Suppressor macrophage treated with lipopolysaccharide for 4 hours (primary cell): Measurements from ENCODE around the gene SUSD1.
A peak's percentile ranks its signal among the peaks of the same experiment; 100 is the strongest.
"Not testable (repeated sequence)": the region's sequence is repeated elsewhere in the genome, so short reads cannot be mapped to it uniquely, and the experiment has no call there.

Source experiments
- DNase-seq: peaks from one replicate; pipeline ENCODE4 v3.0.0-alpha.2; 2020

SUSD1 gene

DNA sequence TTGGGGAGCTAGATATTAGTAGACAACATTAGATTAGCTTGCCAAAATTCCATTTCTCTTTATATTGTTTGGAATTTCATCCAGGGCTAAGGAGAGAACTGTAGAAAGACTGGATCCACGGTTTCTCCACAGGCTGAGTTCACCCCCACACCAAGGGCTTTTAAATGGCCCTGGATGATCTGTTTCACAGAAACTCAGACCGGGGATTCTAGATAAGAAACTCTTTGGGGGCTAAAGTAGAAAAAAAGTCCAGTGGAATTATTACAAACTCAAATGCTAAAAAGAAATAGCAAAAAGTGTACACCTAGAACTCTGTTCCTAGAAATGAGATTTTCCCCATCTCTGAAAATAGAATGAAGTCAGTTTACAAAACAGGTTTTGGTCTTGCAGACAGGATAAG, 80.9 kb downstream of the SUSD1 start:
- no peak for DNase-seq

DNA sequence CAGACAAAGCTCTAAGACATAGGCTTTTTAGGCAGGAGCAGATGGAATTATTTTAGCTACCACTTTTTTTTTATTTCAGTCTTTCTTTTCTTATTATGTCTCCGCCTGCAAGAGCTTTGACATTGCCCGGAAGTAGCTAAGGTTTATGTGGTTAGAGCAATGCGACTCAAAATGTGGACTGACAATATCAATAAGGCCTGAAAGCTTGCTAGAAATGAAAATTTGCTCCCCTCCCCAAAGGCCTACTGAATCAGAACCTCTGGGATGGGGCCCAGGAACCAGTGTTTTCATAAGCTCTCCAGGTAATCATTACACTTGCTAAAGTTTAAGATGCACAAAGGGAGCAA, 81.3 kb downstream of the SUSD1 start:
- no peak for DNase-seq

DNA sequence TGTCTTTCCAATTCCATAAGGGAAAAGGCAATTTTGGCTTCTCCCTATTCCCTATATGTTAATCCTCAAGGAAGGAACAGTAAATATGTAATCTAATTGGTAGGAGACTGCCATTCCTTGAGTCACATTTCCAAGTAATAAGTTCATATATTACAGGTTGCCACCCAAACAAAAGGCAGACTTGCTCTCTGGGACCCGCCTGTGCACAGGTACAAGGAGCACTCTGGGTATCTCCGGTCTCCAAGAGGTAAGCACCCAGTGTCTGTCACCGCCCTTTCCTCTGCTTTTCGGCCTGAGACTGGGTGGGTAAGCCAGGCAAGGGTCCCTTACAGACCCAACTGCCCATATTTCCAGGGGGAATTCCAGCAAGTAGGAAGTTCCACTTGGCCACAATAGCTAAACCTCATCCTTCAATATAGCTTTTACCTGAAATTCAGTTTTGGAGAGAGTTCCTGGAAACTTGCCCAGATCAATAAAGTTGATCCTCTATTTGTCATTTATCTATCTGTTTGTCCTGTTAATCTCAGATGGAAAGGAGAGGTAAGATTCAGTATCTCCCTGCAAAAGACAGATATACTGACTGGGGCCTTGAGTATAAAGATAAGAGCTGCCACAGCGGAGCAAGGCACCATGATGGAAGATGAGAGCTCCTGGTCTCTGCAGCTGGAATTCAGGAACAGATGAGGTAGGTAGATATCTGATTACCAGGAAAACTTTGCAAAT, 81.8 kb downstream of the SUSD1 start:
- no peak for DNase-seq

DNA sequence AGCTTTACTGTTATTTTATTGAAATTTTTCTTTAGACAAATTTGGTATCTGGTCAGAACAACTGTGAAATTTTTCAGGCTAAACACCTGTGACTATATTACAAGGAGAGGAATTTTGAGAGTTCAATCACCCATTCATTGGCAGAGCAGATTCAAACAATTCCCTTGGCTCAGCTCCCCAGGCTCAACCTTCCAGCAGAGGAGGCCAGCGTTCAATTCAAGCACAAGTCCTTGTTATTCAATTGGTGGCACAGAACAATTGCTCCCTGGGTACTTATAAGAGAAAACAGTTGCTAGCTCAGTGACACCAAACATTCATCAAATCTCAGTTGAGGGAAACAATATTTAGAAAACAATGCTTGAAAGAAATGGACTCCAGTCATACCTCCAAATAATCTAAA, 83.3 kb downstream of the SUSD1 start:
- no peak for DNase-seq

DNA sequence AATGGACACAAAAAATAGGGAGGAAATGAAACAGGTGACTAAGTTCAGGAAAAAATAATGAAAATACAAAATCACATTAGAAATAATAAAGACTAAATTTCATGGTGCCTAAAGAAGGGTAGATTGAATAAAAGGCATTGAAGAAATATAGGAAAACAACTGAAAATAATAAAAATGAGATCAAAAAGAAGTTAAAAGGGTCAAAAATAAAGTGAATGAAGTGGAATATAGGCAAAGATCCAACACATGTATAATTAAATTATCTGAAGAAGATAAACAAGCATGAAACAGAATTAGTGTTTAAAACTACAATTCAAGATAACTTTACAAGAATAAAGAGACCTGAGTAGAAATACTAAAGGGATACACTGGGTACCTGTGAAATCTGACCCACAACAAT, 87.6 kb downstream of the SUSD1 start:
- no peak for DNase-seq

DNA sequence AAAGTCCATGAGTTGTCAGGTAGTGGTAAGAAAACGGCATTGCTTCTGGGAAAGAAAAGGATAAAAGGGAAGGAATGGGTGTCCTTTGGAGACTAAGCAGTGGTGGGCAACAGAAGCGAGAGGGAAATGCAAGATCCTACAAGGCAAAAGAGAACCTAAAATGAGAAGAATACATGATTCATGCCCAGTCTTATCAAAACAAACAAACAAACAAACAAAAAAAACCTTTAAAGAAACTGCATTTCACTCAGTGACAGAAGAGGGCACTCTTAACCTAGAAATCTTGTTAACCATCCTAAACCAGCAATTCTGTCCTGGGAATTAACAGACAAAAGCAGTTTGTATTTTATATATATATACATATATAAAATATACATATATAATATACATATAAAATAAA, 88.5 kb downstream of the SUSD1 start:
- no peak for DNase-seq

DNA sequence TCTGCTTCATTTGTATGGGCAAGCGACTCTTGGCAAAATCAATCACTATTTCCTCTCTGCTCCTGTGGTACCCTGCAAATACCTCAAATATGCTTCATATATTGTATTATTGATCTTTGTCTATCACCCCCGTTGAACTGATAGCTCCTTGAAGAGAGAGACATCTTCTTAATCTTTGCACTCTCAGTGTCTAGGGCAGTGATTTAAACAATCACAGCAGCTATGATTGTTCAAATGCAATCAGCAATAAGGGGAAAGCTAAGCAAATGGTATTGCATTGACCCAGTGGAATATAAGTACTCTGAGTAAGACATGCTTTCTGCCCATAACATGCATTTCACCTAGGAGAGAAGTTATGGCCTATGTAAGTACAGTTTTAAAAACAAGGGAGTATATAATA, 90.2 kb downstream of the SUSD1 start:
- no peak for DNase-seq

DNA sequence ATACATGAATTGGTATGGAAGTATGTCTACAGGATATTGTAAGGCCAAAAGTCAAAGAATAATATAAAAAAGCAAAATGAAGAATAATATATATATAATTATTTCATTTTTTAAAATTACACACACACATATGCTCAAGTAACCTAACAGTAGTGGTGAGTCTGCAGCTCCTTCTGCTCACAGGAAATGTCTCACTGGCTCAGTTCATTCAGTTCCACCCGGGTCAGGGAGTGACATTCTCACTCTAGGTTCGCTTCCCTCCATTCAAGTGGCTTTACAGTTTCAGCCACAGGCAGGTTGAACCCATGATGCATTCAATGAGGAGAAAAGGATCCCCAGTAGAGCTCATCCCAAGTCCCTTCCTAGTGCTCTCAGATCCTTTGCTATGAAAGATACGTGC, 90.8 kb downstream of the SUSD1 start:
- no peak for DNase-seq

DNA sequence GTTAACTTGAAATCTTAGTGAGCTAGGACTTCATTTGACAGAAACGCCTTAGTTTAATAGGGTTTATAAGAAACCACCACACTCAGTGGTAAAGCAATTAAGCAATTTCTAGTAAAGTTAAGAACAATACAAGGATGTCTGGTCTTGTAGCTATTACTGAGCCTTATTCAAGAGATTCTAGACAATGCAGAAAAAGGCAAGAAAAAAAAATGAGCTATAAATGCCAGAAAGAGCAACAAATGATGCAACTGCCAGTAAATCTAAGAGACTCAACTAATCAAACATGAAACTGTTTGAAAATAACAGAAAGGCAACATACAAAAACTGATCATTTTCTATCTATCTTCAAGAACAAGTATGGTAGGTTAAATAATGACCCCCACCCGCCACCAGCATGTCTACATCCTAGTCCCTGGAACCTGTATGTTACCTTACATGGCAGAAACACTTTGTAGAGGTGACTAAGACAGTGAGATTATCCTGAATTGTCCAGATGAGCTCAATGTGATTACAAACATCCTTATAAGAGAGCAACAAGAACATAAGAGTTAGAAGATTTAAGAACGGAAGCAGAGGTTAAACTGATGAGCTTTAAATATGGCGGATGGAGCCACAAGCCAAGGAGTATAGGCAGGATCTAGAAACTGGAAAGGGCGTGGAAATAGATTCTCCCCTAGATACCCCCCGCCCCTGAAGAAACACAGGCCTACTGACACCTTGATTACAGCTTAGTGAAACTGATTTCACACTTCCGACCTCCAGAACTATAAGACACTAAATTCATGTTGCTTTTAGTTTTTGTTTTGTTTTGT, 93.0 kb downstream of the SUSD1 start:
- no peak for DNase-seq

DNA sequence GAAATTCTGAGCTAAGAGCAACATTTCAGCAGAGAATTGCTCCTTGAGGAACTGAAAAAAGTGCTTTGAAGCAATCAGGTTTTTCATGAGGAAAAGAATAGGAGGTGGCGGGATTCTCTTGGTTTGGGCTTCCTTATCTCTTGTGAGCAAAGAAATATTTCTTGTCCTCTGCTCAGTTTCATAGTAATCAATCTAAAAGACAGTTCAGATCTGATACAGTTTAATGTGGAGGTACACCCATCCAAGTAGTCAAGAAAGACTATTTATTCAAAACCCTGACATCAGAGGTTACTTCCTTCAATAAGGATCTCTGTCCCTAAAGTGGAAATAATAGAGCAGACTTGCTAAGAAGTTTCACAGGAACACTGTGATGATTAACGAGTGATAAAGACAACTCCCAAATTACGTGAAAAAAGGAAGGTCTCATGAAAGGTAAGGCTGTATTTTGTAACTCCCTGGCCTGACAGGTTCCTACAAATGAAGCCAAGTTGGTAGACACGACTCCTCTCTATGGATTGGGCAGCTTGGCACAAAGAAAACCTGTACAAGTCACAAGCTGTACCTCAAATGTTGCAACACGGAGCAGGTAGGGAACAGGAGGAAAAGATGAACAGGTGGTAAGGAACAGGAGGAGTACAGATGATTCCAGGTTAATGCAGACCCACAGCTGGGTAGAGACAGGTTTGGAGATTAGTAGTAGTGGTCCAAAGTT, 94.1 kb downstream of the SUSD1 start:
- DNase-seq = no peak

DNA sequence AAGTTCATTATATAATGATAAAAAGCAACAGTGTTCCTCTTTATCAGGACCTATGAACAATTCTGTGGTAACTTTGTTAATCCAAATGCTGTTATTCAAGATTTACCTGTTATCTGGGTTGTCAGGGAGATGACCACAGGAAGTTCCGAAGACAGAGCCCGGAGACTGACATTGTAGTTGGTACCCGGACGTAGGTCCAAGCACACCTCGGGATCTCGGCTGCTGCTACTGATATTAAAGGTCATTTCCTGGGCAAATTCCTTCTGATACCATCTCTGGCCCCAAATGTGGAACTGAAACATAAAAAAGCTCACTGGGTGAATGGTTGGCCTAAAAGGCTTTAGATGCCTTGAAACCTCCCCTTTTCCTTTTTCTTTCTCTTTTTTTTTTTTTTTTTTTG, 96.7 kb downstream of the SUSD1 start:
- peak; percentile 51 for DNase-seq

DNA sequence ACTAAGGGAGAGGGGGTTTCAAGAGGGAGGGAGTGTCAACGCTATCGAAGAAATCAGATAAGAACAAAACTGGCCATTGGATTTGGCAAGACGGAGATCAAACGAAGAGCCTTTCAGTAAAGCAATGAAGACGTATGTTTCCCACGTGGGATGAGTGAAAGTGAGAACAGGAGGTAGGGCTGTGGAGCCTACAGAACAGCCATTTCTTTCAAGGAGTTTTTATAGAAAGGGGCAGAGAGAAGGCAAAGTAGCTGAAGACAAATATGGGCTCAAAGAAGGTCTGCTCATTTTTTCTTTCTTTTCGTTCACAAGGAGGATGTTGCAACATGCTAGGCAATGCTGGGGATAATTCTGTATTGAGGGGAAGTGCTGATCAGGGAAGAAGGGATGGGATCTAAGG, 98.3 kb downstream of the SUSD1 start:
- DNase-seq = no peak

DNA sequence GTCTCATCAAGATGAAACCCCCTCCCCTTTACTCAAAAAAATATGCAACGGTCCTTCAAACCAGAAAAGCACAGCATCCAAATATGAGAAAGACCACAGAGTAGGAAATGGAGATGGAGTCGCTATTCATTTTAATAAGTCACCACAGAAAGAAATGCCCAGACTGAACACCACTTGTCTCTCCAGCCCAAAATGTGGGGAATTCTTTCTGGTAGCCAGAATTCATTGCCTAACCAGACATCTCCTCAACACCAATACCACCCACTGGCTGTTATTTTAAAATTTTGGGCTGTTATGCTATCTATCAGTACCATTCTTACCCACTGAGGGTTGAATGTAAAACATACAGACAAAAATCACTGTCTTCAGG, 100.1 kb downstream of the SUSD1 start:
- no peak for DNase-seq

DNA sequence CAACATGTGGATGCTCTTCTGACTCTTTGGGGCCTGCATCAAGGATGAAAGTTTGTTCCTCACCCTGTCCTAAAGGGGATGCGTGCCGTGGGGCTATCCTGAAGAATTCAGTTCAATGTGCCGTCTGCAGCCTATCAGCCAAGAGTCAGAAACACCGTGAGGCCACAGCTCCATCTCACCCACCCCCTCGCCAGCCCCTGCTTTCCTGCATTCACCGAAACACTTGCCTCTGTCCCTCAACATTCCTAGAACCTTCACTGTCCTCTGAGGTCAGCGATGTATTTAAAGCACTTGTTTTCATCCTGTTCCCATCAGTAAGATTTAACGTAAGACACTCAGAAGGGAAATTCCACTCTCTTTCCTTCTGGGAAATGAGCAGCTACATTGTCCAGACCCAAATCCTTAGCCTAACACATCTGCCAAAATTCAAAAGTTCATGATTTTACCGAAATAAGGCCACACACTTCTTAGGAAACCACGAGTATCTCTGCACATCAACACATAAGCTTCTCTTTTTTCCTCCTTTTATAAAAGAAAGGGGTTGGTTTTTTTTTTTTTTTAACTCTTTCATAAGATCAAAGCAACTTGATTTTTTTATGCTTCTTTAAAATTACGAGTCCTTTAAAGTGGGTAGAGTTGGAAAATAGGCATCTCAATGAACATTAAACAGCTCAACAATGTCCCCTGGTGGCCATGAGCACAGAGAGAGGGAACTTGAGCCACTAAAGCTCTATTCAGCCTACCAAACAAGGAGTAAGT, 100.7 kb downstream of the SUSD1 start:
- peak; percentile 87 for DNase-seq

DNA sequence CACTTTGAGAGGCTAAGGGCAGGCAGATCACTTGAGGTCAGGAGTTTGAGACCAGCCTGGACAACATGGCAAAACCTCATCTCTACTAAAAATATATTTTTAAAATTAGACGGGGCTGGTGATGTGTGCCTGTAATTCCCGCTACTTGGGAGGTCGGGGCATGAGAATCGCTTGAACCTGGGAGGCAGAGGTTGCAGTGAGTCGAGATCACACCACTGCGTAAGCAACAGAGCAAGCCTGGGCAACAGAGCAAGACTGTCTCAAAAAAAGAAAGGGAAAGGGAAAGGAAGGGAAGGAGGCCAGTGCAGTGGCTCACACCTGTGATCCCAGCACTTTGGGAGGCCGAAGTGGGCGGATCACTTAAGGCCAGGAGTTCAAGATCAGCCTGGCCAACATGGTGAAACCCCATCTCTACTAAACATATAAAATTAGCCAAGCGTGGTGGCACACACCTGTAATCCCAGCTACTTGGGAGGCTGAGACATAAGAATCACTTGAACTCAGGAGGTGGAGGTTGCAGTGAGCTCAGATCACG, 101.4 kb downstream of the SUSD1 start:
- not testable (repeated sequence) for DNase-seq

DNA sequence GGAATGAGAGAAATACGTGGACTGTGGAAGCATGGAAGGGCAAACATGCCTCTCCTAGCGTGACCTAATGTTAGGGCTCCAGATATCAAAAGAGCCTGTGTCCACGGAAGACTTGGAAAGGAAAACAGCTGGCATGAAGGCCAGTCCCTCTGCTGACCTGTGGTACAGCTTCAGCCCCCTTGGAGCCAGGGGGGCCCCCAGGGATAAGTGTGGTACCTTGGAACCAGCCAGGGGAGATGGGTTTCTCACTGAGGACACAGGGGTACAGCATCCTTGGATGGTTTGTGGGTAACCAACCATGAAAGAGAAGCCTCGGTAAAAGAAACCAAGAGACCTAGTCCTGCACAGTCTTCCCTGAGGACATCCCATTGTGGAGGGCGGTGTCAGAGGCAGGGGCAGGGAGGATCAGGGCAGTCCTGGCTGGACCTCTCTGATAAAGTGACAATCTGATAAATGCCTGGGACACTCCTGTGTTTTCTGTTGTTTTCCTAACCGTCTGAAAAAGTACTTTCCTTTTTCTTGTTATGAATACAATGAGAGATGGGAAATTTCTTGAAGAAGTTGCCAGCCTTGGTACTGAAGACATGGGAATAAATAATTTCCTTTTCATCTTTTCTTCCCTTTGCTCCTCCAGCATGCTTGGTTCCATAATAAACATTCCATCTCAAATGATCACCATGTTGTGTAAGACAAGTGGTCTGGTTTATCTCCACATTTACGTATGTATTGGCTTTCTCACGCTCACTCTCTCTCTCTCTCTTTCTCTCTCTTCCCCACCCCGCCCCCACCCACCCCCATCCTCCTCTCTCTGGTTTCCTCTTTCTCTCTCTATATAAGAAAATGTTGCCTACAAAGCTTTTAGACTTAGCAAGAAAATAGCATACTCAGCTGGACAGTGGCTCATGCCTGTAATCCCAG, 102.1 kb downstream of the SUSD1 start:
- peak; percentile 58 for DNase-seq

DNA sequence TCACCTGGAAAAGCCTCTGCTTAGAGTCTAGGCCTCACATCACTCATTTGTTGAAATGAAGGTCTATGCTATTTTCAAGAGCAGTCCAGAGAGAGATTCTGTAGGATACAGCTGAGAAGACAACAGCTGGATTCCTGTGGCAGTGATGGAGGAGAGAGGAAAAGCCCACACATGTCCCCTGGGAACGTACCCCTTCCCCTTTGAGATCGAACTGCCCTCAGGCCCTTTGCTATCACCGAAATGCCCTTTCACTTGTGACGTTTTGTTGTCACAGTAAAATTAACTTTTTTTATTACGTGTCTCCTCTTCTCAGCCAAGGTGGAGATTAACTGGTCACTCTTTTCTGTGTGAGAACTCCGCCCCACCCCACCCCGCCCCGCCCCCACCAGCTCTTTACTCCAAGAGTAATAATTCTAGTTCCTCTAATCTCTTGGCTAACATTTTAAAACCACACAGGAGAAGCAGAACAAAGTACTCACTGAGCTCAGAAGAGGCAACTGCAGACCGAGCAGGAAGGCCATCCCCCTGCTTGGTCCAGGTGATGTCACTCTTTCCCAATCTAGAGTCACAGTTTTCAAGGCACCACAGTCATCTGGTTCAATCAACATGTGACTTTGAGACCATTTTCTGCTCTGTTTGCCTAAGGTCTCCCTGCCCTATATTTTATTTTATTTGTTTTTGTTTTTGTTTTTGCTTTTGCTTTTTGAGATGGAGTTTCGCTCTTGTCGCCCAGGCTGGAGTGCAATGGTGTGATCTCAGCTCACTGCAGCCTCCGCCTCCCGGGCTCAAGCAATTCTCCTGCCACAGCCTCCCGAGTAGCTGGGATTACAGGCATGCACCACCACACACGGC, 105.6 kb downstream of the SUSD1 start:
- peak; percentile 94 for DNase-seq

DNA sequence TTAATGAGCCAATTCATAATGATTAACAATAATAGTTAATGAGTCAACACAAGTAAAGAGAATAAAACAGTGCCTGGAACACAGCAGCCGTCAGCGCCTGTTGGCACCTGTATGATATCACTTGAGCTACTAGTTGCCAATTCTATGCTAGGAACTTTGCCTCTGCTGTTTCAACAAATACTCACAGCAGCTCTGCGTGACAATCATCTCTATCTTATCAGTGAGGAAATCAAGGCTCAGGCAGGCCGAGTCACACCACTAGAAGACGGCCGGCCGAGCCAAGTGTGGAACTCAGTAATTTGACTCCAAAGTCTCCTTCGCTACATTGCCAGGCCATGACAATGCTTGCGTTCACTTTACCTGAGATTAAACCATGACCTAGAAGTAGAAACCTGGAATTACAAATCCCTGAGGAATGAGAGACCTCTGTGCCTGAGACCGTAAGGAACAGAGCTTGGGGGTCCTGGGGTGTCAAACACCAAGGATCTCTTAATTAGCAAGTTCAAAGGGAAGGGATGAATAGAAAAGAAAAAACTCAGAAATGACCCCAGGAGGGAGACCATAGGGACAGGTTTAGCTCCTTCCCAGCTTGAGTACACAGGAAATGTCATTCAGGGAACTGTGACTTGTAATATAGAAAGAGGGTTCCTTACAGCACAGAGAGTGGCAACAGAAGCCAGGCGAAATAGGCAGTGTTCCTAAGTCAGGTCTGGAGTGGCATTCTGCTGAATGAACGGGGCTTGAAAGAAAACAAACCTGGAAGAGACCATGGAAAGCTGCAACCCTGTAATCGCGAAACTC, 109.1 kb downstream of the SUSD1 start:
- DNase-seq = no peak

DNA sequence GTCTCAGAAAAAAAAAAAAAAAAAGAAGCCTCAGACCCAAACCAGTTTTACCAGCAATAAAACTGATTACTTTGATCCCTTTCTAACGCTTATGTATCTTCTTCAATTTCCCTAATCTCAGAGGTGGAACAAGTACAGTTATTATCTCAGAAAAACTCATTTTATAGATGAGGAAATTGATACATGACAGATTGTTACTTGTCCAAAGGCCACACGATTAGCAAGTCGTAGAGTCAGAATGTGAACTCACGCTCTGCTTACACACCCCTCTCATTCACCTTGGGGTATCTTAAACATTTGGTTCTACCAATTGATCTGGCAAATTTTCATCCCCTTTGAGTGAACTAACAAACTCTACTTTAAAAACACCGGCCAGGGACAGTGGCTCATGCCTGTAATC, 110.2 kb downstream of the SUSD1 start:
- no peak for DNase-seq

DNA sequence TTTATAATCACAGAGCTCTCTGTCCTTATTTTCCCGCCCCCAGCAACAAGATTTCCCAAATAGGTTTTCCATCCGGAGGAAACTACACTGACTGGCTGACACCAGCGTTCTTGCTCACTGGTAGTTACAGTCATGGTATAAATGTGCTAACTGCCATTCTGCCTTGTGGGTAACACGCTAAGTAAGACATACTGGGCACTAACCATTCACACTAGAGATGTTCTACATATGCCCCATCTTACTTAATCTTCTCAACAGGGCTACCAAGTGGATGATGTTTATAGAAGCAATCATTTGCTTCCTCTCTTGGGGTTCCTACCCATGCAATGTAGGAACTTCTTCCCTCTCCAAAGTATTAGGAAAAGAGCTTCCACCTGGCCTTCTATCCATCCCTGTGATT, 111.5 kb downstream of the SUSD1 start:
- DNase-seq = peak; percentile 39
